Calu3 (cell line): ENCODE data around the gene RIMBP2. TPM values are rescaled to one million over a fixed set of nuclear protein-coding genes. Genes with fewer than 3 reads are reported as not detected.

Source experiments
- BruUV-seq: library from RNA; stranded (reverse); fragments of 400-500 nt; replicated peaks from 2 replicates; lab custom pipeline; 2021; lab: Mats Ljungman, UMichigan
- CTCF ChIA-PET: fragments of 300-600 bp; sonication (Branson Sonifier 250); formaldehyde crosslinking; loops from one replicate; lab custom pipeline; 2022; ENCODE audit warnings: antibody characterized with exemption; lab: Charles Lee
- DNase-seq: peaks from one replicate; pipeline ENCODE4 v3.0.0; 2022
- H3K27ac Mint-ChIP-seq: one replicate; pipeline ENCODE4 v1.8.0; 2022; ENCODE audit warnings: mixed read lengths; ENCODE audit not compliant: unreplicated experiment
- H3K27me3 Mint-ChIP-seq: one replicate; pipeline ENCODE4 v1.8.0; 2022; ENCODE audit warnings: mixed read lengths; ENCODE audit not compliant: unreplicated experiment
- H3K36me3 Mint-ChIP-seq: one replicate; pipeline ENCODE4 v1.8.0; 2022; ENCODE audit warnings: mild to moderate bottlenecking, moderate library complexity, mixed read lengths; ENCODE audit not compliant: insufficient read depth, unreplicated experiment
- H3K4me1 Mint-ChIP-seq: one replicate; pipeline ENCODE4 v1.8.0; 2022; ENCODE audit warnings: mild to moderate bottlenecking, low read depth, mixed read lengths; ENCODE audit not compliant: unreplicated experiment
- H3K4me3 Mint-ChIP-seq: one replicate; pipeline ENCODE4 v1.8.0; 2022; ENCODE audit warnings: mild to moderate bottlenecking, low read depth, moderate library complexity, mixed read lengths; ENCODE audit not compliant: unreplicated experiment
- H3K9me3 Mint-ChIP-seq: one replicate; pipeline ENCODE4 v1.8.0; 2022; ENCODE audit warnings: low read depth, mixed read lengths; ENCODE audit not compliant: unreplicated experiment
- CTCF ChIP-seq: fragments of 200-600 bp; IDR thresholded peaks from one replicate; pipeline ENCODE4 v1.8.0; 2022; ENCODE audit warnings: antibody characterized with exemption; ENCODE audit not compliant: unreplicated experiment
- intact Hi-C: fragments of 100-400 bp; cut with micrococcal nuclease; formaldehyde crosslinking; loops from one replicate; pipeline ENCODE4 v1.10.0; 2022; ENCODE audit not compliant: unreplicated experiment
- total RNA-seq: library from RNA; stranded (reverse); gene quantifications from 2 replicates; pipeline ENCODE4 v1.2.3, GENCODE V29; 2022

The RIMBP2 gene
- total RNA-seq, 1 experiment from 2014 or later, result 6.1 TPM

DNA sequence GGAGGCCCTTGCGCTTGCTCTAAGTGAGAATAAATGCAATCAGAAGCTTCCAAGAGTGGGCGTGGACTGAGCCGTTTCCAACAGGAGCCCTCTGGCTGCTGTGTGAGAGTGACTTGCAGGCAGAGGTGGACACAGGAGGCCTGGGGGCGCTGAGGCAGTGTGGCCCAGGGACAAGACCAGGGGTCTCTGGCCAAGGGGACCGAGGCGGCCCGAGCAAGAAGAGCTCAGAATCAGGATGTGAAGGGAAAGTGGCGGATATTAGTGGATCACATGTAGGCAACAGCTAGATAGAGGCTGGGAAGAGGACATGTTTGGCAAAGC lies 8.6 kb downstream of the RIMBP2 start:
- DNase-seq, result no peak
- Mint-ChIP-seq H3K9me3 (peaks cover 11% of the 10 kb centered on the region), H3K36me3 (no peaks in the 10 kb centered on the region), H3K27ac (no peak overlapping the region), H3K27me3 (peaks cover 23% of the 10 kb centered on the region), H3K4me1 (no peaks in the 10 kb centered on the region), H3K4me3 (no peak overlapping the region)
- intact Hi-C loops, result no loop called here
- BruUV-seq, result no TSS peak
- no peak for TF ChIP-seq CTCF
- CTCF ChIA-PET, result no interaction called here

DNA sequence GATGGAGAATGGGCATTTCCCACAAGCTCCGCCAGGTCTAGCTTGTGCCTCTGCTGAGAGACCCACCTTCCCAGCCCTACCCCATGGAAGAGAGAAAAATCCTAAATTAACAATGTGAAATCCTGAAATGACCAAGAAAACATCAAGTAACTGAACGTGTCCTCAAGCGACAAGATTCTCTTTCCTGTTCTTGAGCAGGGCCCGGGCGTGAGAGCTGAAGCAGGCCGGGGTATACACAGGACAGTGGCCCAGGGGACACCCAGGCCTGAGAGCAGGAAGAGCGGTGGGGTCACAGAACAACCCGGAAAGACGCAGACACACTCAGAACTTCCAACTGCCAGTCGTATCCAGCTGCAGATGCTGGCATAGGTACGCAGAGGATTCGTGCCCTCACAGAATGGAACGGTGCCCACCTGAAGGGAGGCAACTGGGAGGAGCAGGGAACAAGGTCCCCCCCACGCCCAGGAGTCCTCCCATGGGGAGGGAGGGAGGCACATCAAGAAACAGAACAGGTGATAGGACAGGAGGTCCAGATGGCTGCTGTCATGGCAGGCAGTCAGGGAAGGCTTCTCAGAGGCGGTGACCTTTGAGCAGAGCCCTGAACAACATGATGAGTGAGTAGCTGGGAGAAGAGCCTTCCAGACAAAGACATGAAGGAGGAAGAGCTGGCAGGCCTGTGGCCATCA lies 9.1 kb downstream of the RIMBP2 start:
- CTCF ChIA-PET, result no interaction called here
- intact Hi-C loops, result no loop called here
- H3K36me3 Mint-ChIP-seq, result no peaks in the 10 kb centered on the region
- no peak for TF ChIP-seq CTCF
- no peaks in the 10 kb centered on the region for H3K4me1 Mint-ChIP-seq
- DNase-seq, result no peak
- BruUV-seq, result no TSS peak
- H3K27me3 Mint-ChIP-seq, result peaks cover 18% of the 10 kb centered on the region
- H3K9me3 Mint-ChIP-seq, result peaks cover 11% of the 10 kb centered on the region
- H3K4me3 Mint-ChIP-seq, result no peak overlapping the region
- no peak overlapping the region for H3K27ac Mint-ChIP-seq

- TF ChIP-seq CTCF, result no peak
- intact Hi-C loops, result no loop called here
- no peaks in the 10 kb centered on the region for H3K4me1 Mint-ChIP-seq
- BruUV-seq, result no TSS peak
- CTCF ChIA-PET, result no interaction called here
- H3K9me3 Mint-ChIP-seq, result peaks cover 11% of the 10 kb centered on the region
- no peaks in the 10 kb centered on the region for H3K36me3 Mint-ChIP-seq
- peaks cover 13% of the 10 kb centered on the region for H3K27me3 Mint-ChIP-seq
- H3K27ac Mint-ChIP-seq, result no peak overlapping the region
- no peak for DNase-seq
- H3K4me3 Mint-ChIP-seq, result no peak overlapping the region
Observed at GRCh38 chr12:130706311-130706710, 9.8 kb downstream of the RIMBP2 start.

DNA sequence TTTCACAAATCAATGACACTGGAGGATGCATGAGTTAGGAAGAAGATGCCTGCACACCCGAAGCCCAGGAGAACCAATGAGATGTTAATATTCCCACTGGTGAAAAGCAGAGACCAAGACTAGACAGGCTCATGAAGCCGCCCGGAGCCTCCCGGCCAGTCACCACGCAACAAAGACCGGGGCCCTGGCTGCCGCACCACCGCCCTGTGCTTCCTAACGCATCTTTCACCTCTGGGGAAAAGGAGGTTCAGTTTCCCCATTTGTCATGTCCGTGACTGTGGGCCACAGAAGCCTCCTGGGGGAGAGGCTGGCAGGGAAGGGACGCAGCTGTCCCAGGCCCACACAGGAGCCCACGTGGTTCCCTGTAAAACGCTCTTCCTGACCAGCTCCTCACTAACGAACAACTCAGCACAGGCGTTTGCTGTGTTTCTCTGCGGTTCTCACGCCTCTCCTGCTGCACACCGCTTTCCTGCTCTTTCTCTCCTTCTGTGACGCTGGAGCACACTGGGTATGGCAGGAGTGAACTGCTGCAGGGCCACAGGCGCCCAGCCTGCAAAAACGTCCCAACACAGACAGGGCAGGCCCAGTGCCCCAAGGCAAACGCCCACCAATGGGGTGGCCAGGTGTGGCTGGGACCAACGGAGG lies 10.8 kb downstream of the RIMBP2 start:
- Mint-ChIP-seq H3K27me3 (peaks cover 2% of the 10 kb centered on the region), H3K27ac (no peak overlapping the region), H3K36me3 (no peaks in the 10 kb centered on the region), H3K4me1 (no peaks in the 10 kb centered on the region), H3K4me3 (no peak overlapping the region), H3K9me3 (peaks cover 13% of the 10 kb centered on the region)
- CTCF ChIA-PET, result no interaction called here
- intact Hi-C loops, result no loop called here
- TF ChIP-seq CTCF, result no peak
- no peak for DNase-seq
- no TSS peak for BruUV-seq
